ENCODE results near the gene MRPS35.

Gene MRPS35

GRCh38 chr12:27693403-27693802 is 17.2 kb upstream of the MRPS35 start:
- no peak for TF ChIP-seq CTCF (IDR thresholded peaks at IDR 0.05; ENCODE audit: insufficient read depth, missing control alignments)
- DNase-seq (ENCODE audit: insufficient read length, low spot score): no peak
- FAIRE-seq: no peak

- TF ChIP-seq CTCF (IDR thresholded peaks at IDR 0.05; ENCODE audit: insufficient read depth, missing control alignments): no peak
- DNase-seq (ENCODE audit: insufficient read length, low spot score): no peak
- FAIRE-seq: no peak
Observed at GRCh38 chr12:27695556-27696292, 14.9 kb upstream of the MRPS35 start.

- FAIRE-seq: no peak
- no peak for DNase-seq (ENCODE audit: insufficient read length, low spot score)
- no peak for TF ChIP-seq CTCF (IDR thresholded peaks at IDR 0.05; ENCODE audit: insufficient read depth, missing control alignments)
Observed at GRCh38 chr12:27696293-27696652, 14.4 kb upstream of the MRPS35 start, which contains the start of gene REP15. TSS of gene REP15 (plus strand) at chr12:27696447. CDS start at chr12:27696563, 116 bp downstream.

GRCh38 chr12:27696864-27697564 is 13.6 kb upstream of the MRPS35 start:
- TF ChIP-seq CTCF (IDR thresholded peaks at IDR 0.05; ENCODE audit: insufficient read depth, missing control alignments): no peak
- FAIRE-seq: no peak
- DNase-seq (ENCODE audit: insufficient read length, low spot score): no peak

- peak; percentile 16 for FAIRE-seq
- peak; percentile 96 for TF ChIP-seq CTCF (IDR thresholded peaks at IDR 0.05; ENCODE audit: insufficient read depth, missing control alignments)
- no peak for DNase-seq (ENCODE audit: insufficient read length, low spot score)
Observed at GRCh38 chr12:27703720-27704452, 6.7 kb upstream of the MRPS35 start.

- FAIRE-seq (no peak), DNase-seq (ENCODE audit: insufficient read length, low spot score) (no peak)
- TF ChIP-seq CTCF (IDR thresholded peaks at IDR 0.05; ENCODE audit: insufficient read depth, missing control alignments): no peak
Observed at GRCh38 chr12:27705263-27705662, 5.4 kb upstream of the MRPS35 start.
